ENCODE measurements around the gene PNO1.

Gene PNO1

GRCh38 chr2:68163641-68164040 lies 6.0 kb downstream of the PNO1 start:
- CTCF ChIA-PET: interaction anchor here (0.5 kb wide), 1 partner anchor 586 kb away, joined by 3 read pairs; no protein-coding TSS in a partner anchor

More at GRCh38 chr2:68163641-68164040, 6.0 kb downstream of the PNO1 start:
- no peak overlapping the region for H3K27ac ChIP-seq (ENCODE audit: extremely low read depth, low read depth, low read length)
- POLR2A ChIA-PET: no interaction called here
- peaks cover 6% of the 10 kb centered on the region for H3K4me1 ChIP-seq (ENCODE audit: control insufficient read depth, insufficient read depth, low read length)
- TF ChIP-seq ZNF132 (tag by site-specific recombination; IDR thresholded peaks at IDR 0.05; ENCODE audit: borderline replicate concordance): no peak
- no peak for TF ChIP-seq ZNF792 (tag by site-specific recombination; IDR thresholded peaks at IDR 0.05)
- no peak for TF ChIP-seq ZBTB1 (tag by site-specific recombination; IDR thresholded peaks at IDR 0.05)
- no peak for TF ChIP-seq BCL11B (tag by site-specific recombination; IDR thresholded peaks at IDR 0.05; ENCODE audit: low read depth)
- no peak for TF ChIP-seq ZNF433 (tag by site-specific recombination; IDR thresholded peaks at IDR 0.05; ENCODE audit: low read depth)
- TF ChIP-seq PATZ1 (tag by site-specific recombination; IDR thresholded peaks at IDR 0.05): no peak
- TF ChIP-seq ZNF24 (tag by site-specific recombination; IDR thresholded peaks at IDR 0.05): no peak
- TF ChIP-seq, protein P1, sequence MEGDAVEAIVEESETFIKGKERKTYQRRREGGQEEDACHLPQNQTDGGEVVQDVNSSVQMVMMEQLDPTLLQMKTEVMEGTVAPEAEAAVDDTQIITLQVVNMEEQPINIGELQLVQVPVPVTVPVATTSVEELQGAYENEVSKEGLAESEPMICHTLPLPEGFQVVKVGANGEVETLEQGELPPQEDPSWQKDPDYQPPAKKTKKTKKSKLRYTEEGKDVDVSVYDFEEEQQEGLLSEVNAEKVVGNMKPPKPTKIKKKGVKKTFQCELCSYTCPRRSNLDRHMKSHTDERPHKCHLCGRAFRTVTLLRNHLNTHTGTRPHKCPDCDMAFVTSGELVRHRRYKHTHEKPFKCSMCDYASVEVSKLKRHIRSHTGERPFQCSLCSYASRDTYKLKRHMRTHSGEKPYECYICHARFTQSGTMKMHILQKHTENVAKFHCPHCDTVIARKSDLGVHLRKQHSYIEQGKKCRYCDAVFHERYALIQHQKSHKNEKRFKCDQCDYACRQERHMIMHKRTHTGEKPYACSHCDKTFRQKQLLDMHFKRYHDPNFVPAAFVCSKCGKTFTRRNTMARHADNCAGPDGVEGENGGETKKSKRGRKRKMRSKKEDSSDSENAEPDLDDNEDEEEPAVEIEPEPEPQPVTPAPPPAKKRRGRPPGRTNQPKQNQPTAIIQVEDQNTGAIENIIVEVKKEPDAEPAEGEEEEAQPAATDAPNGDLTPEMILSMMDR (tag by site-specific recombination; IDR thresholded peaks at IDR 0.05): no peak
- TF ChIP-seq, protein P2, sequence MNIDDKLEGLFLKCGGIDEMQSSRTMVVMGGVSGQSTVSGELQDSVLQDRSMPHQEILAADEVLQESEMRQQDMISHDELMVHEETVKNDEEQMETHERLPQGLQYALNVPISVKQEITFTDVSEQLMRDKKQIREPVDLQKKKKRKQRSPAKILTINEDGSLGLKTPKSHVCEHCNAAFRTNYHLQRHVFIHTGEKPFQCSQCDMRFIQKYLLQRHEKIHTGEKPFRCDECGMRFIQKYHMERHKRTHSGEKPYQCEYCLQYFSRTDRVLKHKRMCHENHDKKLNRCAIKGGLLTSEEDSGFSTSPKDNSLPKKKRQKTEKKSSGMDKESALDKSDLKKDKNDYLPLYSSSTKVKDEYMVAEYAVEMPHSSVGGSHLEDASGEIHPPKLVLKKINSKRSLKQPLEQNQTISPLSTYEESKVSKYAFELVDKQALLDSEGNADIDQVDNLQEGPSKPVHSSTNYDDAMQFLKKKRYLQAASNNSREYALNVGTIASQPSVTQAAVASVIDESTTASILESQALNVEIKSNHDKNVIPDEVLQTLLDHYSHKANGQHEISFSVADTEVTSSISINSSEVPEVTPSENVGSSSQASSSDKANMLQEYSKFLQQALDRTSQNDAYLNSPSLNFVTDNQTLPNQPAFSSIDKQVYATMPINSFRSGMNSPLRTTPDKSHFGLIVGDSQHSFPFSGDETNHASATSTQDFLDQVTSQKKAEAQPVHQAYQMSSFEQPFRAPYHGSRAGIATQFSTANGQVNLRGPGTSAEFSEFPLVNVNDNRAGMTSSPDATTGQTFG (tag by site-specific recombination; IDR thresholded peaks at IDR 0.05; ENCODE audit: borderline replicate concordance): no peak
- no peak for TF ChIP-seq ZXDB (tag by site-specific recombination; IDR thresholded peaks at IDR 0.05)
- TF ChIP-seq, protein P3, sequence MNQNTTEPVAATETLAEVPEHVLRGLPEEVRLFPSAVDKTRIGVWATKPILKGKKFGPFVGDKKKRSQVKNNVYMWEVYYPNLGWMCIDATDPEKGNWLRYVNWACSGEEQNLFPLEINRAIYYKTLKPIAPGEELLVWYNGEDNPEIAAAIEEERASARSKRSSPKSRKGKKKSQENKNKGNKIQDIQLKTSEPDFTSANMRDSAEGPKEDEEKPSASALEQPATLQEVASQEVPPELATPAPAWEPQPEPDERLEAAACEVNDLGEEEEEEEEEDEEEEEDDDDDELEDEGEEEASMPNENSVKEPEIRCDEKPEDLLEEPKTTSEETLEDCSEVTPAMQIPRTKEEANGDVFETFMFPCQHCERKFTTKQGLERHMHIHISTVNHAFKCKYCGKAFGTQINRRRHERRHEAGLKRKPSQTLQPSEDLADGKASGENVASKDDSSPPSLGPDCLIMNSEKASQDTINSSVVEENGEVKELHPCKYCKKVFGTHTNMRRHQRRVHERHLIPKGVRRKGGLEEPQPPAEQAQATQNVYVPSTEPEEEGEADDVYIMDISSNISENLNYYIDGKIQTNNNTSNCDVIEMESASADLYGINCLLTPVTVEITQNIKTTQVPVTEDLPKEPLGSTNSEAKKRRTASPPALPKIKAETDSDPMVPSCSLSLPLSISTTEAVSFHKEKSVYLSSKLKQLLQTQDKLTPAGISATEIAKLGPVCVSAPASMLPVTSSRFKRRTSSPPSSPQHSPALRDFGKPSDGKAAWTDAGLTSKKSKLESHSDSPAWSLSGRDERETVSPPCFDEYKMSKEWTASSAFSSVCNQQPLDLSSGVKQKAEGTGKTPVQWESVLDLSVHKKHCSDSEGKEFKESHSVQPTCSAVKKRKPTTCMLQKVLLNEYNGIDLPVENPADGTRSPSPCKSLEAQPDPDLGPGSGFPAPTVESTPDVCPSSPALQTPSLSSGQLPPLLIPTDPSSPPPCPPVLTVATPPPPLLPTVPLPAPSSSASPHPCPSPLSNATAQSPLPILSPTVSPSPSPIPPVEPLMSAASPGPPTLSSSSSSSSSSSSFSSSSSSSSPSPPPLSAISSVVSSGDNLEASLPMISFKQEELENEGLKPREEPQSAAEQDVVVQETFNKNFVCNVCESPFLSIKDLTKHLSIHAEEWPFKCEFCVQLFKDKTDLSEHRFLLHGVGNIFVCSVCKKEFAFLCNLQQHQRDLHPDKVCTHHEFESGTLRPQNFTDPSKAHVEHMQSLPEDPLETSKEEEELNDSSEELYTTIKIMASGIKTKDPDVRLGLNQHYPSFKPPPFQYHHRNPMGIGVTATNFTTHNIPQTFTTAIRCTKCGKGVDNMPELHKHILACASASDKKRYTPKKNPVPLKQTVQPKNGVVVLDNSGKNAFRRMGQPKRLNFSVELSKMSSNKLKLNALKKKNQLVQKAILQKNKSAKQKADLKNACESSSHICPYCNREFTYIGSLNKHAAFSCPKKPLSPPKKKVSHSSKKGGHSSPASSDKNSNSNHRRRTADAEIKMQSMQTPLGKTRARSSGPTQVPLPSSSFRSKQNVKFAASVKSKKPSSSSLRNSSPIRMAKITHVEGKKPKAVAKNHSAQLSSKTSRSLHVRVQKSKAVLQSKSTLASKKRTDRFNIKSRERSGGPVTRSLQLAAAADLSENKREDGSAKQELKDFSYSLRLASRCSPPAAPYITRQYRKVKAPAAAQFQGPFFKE (tag by site-specific recombination; IDR thresholded peaks at IDR 0.05; ENCODE audit: borderline replicate concordance): no peak
- no peak for TF ChIP-seq HOXD13 (CRISPR knock-in tag; IDR thresholded peaks at IDR 0.05; ENCODE audit: borderline replicate concordance)
- no peak for TF ChIP-seq ZNF239 (tag by site-specific recombination; IDR thresholded peaks at IDR 0.05)
- TF ChIP-seq ZNF747 (tag by site-specific recombination; IDR thresholded peaks at IDR 0.05): no peak
- H3K9me3 ChIP-seq (ENCODE audit: control insufficient read depth, insufficient read depth, low read depth, low read length): no peaks in the 10 kb centered on the region
- peaks cover 50 to 69% of the 10 kb centered on the region in 2 experiments for H3K36me3 ChIP-seq (ENCODE audit: control insufficient read depth in 2 of 2, insufficient read depth in 1 of 2, low read length in 2 of 2)
- no peak overlapping the region for H3K4me3 ChIP-seq (ENCODE audit: low read depth, low read length)
